HG03439 (cell line): ENCODE results near the gene EXOC4.

ENCODE experiments used
- ATAC-seq: cut with Tn5 transposase; IDR thresholded peaks from one replicate; pipeline ENCODE4 v1.9.1; 2021; ENCODE audit warnings: mild to moderate bottlenecking, moderate library complexity; ENCODE audit not compliant: unreplicated experiment

Gene EXOC4

GRCh38 chr7:133739817-133740216 lies 486.9 kb downstream of the EXOC4 start:
- no peak for ATAC-seq

GRCh38 chr7:133741078-133741477 lies 488.2 kb downstream of the EXOC4 start:
- no peak for ATAC-seq

DNA sequence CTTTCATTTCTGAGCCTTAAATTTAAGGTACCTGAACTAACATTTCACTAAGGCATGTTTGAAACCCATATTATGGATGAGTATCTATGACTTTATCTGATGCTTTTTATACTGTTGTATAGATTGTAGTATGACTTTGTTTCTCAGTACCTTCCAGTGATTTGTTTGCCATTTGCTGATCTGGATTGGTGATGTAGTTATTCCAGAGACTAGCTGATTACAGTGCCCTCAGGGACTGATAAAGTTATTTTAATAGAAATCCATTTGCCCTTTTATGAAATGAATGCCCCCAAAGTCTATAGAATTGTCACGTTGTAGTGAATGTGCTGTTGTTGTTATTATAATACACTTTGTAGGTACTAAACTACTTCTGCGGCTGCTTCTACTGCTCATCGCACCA lies 488.8 kb downstream of the EXOC4 start:
- ATAC-seq, result no peak

- ATAC-seq, result no peak
Observed at GRCh38 chr7:133742709-133743538, 490.0 kb downstream of the EXOC4 start.

GRCh38 chr7:133744451-133744850 lies 491.6 kb downstream of the EXOC4 start:
- no peak for ATAC-seq

GRCh38 chr7:133746305-133746704 lies 493.4 kb downstream of the EXOC4 start:
- ATAC-seq, result no peak

GRCh38 chr7:133746847-133747246 lies 494.0 kb downstream of the EXOC4 start:
- no peak for ATAC-seq

DNA sequence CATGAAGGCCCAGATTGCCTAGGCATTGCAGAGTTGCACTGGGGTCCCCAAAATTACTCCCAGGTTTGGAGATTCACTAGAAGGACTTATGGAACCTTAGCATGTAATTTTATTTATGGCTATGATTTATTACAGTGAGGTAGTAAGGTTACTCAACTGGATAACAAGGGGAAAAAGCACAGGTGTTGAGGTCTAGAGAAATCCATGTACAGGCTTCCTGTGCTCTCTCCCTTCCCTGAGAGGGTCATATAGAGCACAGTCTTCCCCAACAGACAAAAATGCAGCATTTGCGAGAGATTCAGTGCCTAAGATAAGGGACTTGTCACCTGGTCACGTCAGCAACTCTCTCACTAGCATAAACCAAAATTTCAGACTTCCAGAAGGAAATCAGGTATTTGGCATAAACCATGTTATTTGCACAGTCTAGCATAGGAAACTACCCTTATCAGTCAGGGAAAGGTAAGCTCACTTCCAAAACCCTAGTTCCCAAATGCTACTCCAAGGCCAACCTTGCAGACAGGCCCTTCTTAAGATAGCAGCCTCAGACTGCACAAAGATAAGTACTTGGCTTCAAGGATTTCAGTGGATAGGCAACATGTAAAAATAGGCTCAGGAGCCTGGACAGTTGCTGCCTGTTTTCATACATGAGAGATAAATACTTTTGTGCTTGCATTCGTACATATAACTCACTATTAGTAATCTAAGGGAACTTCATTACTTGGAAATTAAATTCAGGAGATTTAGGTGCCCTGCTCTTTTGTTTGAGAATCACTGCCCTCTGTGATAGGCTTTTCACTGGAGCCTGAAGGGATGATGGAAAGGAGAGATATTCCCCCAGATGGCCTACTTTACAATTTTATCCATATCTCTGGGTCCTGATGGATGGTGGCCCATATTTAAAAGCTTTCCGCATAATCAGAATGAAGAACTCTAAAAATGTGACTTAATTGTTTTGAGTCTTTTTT lies 495.8 kb downstream of the EXOC4 start:
- no peak for ATAC-seq

- ATAC-seq, result no peak
Observed at GRCh38 chr7:133750287-133750686, 497.4 kb downstream of the EXOC4 start.

GRCh38 chr7:133751079-133751478 lies 498.2 kb downstream of the EXOC4 start:
- ATAC-seq, result no peak

- ATAC-seq, result no peak
Observed at GRCh38 chr7:133753513-133753912, 500.6 kb downstream of the EXOC4 start.

- ATAC-seq, result no peak
Observed at GRCh38 chr7:133754708-133755107, 501.8 kb downstream of the EXOC4 start.

DNA sequence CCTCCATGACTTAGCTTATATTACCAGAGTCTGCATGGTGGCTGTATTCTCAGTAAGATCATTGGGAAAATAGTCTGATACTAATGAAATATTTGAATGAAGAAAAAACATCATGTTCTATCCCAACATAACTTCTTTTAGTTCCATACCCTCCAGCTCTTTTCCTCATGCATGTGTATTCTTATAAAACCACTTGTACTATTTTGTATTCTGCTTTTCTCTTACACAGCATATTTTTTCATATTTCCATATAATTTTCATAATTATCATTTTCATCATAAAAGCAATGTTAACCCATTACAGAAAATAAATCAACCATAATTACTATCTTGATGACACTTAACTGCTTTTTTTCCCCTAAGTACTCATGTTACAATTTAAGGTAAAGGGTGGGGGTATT lies 503.0 kb downstream of the EXOC4 start:
- ATAC-seq, result no peak

DNA sequence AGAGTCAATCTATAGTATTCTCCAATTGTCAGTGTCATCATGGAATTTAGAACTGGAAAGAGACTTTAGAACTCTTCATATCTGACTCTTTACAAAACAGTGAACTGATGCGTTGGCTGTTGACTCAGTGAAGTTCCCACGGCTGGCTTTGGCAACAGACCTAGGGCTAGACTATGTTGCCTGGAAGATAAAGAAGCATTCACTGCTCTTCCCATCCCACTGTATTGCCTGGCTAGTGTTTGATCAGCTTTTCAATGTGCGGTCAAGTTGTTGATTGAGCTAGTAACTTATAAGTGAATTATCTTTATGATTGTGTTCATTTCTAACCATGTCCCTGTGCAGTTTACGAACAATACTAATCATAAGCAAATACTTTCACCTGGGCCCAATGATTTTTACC lies 508.6 kb downstream of the EXOC4 start:
- no peak for ATAC-seq

DNA sequence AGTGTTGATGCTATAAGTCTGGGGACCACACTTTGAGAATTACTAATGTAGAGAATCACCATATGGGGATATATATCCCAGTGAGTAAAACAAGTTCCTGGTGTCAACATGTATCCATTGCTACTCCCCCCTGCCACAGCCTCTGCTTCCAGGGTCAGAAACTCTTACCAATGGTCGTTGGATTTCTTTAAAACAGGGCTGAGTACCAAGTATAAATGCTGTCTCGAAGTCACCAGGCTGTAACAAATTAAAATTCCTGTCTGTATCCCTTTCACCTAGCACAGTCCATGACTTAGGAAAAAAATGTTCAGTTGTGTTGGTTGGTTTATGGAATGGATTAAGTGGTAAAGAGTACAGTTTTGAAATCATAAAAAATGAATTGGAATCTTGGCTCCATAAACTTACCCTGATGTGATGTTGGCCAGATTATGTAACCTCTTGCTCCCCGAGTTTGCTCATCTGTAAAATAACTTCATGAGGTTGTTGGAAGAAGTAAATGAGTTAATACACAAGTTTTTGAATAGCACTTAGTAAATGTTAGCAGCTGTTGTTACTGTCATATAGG lies 510.3 kb downstream of the EXOC4 start:
- ATAC-seq, result no peak

- ATAC-seq, result no peak
Observed at GRCh38 chr7:133769668-133770067, 516.8 kb downstream of the EXOC4 start.

GRCh38 chr7:133770863-133771492 lies 518.1 kb downstream of the EXOC4 start:
- ATAC-seq, result no peak

DNA sequence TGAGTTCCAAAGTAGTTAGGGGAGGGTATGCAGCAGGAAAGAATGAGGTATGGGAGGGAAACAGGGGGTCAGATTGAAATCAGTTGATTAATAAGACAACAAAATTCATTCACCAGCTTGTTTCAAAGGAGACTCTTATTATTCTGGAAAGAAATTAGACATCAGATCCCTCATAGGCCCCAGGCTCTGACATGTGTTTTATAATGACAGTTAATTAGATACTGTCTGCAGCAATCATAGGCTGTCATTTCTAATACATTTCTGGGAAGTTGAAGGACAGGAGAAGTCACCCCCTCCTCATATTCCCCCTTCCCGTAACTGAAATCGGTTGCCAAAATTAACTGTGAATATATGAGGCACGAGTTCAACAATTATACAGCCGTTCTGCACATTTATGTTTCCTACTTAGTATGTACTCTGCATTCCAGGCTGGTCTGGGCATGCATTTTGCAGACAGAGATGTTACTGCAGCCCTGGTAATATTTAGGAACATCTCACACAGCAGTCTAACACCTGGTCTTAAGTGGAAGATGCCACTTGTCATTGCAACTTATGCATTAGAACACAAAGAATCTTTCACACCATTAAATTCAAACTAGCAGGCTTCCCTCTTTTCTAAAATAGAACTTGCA lies 519.0 kb downstream of the EXOC4 start:
- ATAC-seq, result no peak

- no peak for ATAC-seq
Observed at GRCh38 chr7:133773601-133774000, 520.7 kb downstream of the EXOC4 start.

- ATAC-seq, result no peak
Observed at GRCh38 chr7:133775201-133775600, 522.3 kb downstream of the EXOC4 start.

DNA sequence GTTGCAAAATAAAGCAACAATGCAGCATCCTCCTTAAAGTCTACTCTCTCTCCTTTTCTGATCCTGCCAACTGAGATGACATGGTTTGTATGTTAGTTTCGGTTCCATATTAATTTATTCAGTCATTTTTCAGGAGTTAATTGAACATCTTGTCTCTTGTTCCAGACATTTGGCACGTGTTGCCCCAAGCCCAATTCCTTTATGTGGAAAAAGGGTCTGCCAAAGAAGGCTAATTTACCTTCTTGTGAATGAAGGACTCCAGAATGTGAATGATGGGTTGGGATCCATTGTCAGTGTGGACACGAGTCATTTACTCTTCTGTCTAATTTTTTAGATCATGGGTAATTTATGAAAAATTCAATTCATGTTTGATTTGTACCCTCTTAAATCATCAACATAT lies 523.4 kb downstream of the EXOC4 start:
- ATAC-seq, result no peak
